Epithelial cell of prostate (primary cell): ENCODE results near the gene PAX9.
"Not testable (repeated sequence)": the region's sequence is repeated elsewhere in the genome, so short reads cannot be mapped to it uniquely, and the experiment has no call there.

Source experiments
- DNase-seq: peaks from one replicate; pipeline ENCODE4 v3.0.0-alpha.2; 2011; ENCODE audit warnings: low read depth, low spot score
- H3K27ac ChIP-seq: fragments of 450-650 bp; 2 replicates; pipeline ENCODE4 v1.5.1; 2017; ENCODE audit warnings: mild to moderate bottlenecking

The PAX9 gene

GRCh38 chr14:36667679-36668078 lies 6.0 kb downstream of the PAX9 start:
- H3K27ac ChIP-seq, result no peak overlapping the region
- DNase-seq, result no peak

- H3K27ac ChIP-seq, result no peak overlapping the region
- no peak for DNase-seq
Observed at GRCh38 chr14:36671149-36671548, 9.5 kb downstream of the PAX9 start.

- DNase-seq, result no peak
Observed at GRCh38 chr14:36672095-36672494, 10.4 kb downstream of the PAX9 start.

GRCh38 chr14:36674659-36675058 lies 13.0 kb downstream of the PAX9 start:
- no peak for DNase-seq
- no peak overlapping the region for H3K27ac ChIP-seq

More at GRCh38 chr14:36672095-36672494, 10.4 kb downstream of the PAX9 start:
- no peak overlapping the region for H3K27ac ChIP-seq

GRCh38 chr14:36675581-36675980 lies 13.9 kb downstream of the PAX9 start:
- no peak overlapping the region for H3K27ac ChIP-seq
- no peak for DNase-seq

- no peak for DNase-seq
- H3K27ac ChIP-seq, result no peak overlapping the region
Observed at GRCh38 chr14:36676236-36676635, 14.6 kb downstream of the PAX9 start.

GRCh38 chr14:36682338-36682737 lies 20.7 kb downstream of the PAX9 start:
- DNase-seq, result no peak
- no peak overlapping the region for H3K27ac ChIP-seq

GRCh38 chr14:36683083-36683724 lies 21.5 kb downstream of the PAX9 start:
- no peak for DNase-seq
- no peak overlapping the region for H3K27ac ChIP-seq

- no peak for DNase-seq
- H3K27ac ChIP-seq, result no peak overlapping the region
Observed at GRCh38 chr14:36684946-36685345, 23.3 kb downstream of the PAX9 start.

- peak overlapping the region; percentile 62 for H3K27ac ChIP-seq
- peak; percentile 52 for DNase-seq
Observed at GRCh38 chr14:36690311-36691040, 28.8 kb downstream of the PAX9 start.

GRCh38 chr14:36699420-36699819 lies 37.8 kb downstream of the PAX9 start:
- not testable (repeated sequence) for H3K27ac ChIP-seq, DNase-seq

- H3K27ac ChIP-seq, result no peak overlapping the region
- no peak for DNase-seq
Observed at GRCh38 chr14:36700651-36701050, 39.0 kb downstream of the PAX9 start.

- no peak for DNase-seq
- no peak overlapping the region for H3K27ac ChIP-seq
Observed at GRCh38 chr14:36701132-36701531, 39.5 kb downstream of the PAX9 start.

- no peak for DNase-seq
- H3K27ac ChIP-seq, result no peak overlapping the region
Observed at GRCh38 chr14:36702474-36702873, 40.8 kb downstream of the PAX9 start.

GRCh38 chr14:36707570-36707969 lies 45.9 kb downstream of the PAX9 start:
- H3K27ac ChIP-seq, result no peak overlapping the region
- DNase-seq, result no peak

GRCh38 chr14:36713960-36714703 lies 52.5 kb downstream of the PAX9 start:
- H3K27ac ChIP-seq, result no peak overlapping the region
- DNase-seq, result no peak

GRCh38 chr14:36716614-36717184 lies 55.0 kb downstream of the PAX9 start:
- peak overlapping the region; percentile 15 for H3K27ac ChIP-seq
- DNase-seq, result peak; percentile 22

- no peak for DNase-seq
- H3K27ac ChIP-seq, result no peak overlapping the region
Observed at GRCh38 chr14:36717363-36717762, 55.7 kb downstream of the PAX9 start.

- no peak overlapping the region for H3K27ac ChIP-seq
- no peak for DNase-seq
Observed at GRCh38 chr14:36718216-36718615, 56.6 kb downstream of the PAX9 start.

- no peak for DNase-seq
- no peak overlapping the region for H3K27ac ChIP-seq
Observed at GRCh38 chr14:36719823-36720222, 58.2 kb downstream of the PAX9 start.

- DNase-seq, result no peak
- no peak overlapping the region for H3K27ac ChIP-seq
Observed at GRCh38 chr14:36720657-36721056, 59.0 kb downstream of the PAX9 start.
